G401 (cell line): ENCODE results near the gene NFKBIE. TPM values are rescaled to one million over a fixed set of nuclear protein-coding genes. Genes with fewer than 3 reads are reported as not detected.

Experiments
- DNase-seq: peaks from one replicate; pipeline ENCODE4 v3.0.0-alpha.2; 2015; ENCODE audit warnings: low spot score
- in situ Hi-C: cut with HindIII; loops from 2 replicates; pipeline ENCODE4 v1.10.0; 2016; ENCODE audit warnings: low sequenced_read_pairs, mixed read lengths
- total RNA-seq: library from RNA; depleted of rRNA; stranded (reverse); fragments of >200 nt; shearing (Covaris generic); gene quantifications from 2 replicates; pipeline ENCODE4 v1.2.3, GENCODE V29; 2014; rRNA removed

NFKBIE gene
- total RNA-seq, 1 experiment from 2014 or later = 27.7 TPM

DNA sequence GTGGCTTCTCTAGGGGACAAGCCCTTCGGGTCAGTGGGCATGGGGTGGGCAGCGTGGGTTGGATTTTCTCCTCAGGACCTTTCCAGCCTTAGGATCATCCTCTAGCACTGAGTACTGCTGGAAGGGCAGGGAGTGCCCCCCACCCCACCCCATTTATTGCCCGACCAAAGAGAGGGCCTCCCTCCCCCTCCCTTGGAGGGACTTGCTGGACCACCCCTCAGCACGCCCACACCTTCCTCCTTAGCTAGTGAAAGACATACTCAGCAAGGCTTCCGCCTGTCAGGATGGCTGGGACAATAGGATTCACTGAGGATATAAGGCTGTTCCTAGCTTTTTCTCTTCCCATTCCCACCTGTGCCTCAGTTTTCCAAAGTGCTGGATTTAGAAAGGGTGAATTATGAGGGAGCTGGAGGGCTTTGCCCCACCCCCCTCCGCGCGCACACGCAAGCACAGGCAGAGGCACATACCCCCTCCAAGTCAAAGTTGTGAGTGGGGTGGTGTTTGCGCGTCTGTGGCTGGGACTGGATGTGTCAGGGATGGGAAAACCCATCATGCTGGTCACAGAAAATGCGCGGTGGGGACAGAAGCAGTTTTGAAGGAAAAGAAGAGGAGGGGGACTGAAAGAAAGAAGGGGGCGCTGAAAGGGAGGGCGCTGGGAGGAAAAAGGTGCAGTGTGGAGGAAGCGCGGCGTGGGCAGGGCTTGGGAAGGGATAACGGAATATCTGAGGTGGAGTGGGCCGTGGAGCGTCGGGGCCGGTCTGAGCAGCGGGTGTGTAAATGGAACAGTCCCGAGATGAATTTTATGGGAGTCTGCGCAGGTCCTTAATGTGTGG, 42.6 kb downstream of the NFKBIE start:
- in situ Hi-C loops = no loop called here
- DNase-seq = peak; percentile 59

DNA sequence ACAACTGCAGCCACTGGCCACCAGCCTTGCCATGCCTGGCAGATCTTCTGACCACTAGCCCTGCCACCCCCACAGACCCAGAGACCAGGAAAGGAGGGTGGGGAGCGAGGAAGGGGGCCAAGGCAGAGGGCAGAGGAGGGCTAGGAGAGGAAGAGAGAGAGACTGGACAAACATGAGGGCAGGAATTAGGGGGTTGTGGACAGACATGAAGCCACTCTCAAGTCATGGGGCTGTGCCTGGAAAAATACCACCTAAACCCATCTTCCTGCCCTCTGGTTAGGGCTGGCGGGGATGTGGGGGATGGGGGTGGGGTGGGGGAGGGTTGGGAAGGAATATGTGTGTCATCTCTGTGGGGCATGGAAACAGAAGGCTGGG, 43.4 kb downstream of the NFKBIE start:
- DNase-seq = no peak
- in situ Hi-C loops = no loop called here

DNA sequence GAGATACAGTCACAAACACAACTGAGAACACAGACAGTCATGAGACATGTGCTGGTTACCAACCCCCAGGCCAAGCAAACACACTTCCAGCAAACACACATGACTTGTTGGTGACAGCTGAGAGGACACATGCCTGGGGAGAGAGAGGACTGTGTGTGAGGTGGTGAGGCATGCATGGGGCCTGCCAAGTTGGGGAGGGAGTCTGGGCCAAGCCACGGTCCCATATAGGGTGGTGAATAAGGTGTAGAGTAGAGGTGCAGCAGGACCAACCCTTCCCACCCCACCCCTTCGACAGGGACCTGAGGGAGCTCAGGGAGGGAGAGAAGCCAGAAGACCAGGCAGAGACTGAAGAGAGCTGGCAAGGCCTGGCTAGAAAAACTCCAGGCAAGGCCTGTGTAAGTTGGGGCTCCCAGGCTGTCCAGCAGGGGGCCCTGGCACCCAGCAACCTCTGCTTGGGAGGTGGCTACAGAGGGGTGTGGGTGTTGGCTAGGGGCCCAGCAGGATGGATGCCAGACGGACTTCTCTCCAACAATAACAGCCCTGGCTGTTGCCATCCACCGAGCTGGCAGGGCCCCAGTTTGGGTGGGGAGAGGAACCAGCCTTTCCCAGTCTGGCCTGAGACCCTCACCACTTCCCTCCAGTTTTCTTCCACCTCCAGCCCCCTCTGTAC, 43.9 kb downstream of the NFKBIE start:
- DNase-seq = peak; percentile 59
- in situ Hi-C loops = no loop called here

DNA sequence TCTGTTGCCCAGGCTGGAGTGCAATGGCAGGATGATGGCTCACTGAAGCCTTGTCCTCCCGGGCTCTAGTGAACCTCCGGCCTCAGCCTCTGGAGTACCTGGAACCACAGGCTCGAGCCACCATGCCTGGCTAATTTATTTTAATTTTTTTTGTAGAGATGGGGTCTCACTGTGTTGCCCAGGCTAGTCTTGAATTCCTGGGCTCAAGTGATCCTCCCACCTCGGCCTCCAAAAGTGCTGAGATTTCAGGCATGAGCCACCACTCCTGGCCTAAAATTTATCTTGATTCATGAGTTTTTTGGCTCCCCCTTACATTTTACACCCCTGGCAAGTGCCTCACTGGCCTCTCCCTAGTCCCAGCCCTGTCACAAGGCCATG, 44.4 kb downstream of the NFKBIE start:
- in situ Hi-C loops = no loop called here

DNA sequence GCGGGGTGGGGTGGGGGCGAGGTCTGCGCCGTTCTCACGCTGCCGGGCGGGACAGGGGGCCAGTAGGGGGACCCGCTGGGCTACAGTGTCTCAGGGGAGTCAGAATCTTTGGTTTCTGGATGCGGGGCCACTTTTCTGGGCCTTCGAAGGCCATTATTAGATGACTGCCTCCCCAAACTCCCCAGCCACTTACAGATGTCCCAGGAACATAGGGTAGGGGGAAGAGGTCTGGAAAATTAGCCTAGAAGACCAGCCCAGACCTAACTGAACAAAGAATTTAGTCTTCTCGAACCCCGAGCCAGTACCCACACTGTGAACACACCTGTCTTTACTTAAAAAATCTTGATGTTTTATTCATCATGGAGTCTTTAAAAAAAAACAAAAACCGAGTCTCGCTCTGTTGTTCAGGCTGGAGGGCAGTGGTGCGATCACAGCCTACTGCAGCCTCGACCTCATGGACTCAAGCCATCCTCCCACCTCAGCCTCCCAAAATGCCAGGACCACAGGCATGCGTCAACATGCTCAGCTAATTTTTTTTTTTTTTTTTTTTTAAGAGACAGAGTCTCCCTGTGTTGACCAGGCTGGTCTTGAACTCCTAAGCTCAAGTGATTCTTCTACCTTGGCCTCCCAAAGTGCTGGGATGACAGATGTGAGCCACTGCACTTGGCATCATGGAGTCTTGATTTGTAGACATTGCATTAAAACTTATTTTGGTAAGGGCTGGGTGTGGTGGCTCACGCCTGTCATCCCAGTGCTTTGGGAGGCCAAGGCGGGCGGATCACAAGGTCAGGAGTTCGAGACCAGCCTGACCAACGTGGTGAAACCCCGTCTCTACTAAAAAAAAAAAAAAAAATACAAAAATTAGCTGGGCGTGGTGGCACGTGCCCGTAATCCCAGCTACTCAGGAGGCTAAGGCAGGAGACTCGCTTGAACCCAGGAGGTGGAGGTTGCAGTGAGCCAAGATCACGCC, 45.3 kb downstream of the NFKBIE start:
- in situ Hi-C loops = no loop called here
- no peak for DNase-seq

More for the DNA sequence above, 44.4 kb downstream of the NFKBIE start:
- DNase-seq = no peak

DNA sequence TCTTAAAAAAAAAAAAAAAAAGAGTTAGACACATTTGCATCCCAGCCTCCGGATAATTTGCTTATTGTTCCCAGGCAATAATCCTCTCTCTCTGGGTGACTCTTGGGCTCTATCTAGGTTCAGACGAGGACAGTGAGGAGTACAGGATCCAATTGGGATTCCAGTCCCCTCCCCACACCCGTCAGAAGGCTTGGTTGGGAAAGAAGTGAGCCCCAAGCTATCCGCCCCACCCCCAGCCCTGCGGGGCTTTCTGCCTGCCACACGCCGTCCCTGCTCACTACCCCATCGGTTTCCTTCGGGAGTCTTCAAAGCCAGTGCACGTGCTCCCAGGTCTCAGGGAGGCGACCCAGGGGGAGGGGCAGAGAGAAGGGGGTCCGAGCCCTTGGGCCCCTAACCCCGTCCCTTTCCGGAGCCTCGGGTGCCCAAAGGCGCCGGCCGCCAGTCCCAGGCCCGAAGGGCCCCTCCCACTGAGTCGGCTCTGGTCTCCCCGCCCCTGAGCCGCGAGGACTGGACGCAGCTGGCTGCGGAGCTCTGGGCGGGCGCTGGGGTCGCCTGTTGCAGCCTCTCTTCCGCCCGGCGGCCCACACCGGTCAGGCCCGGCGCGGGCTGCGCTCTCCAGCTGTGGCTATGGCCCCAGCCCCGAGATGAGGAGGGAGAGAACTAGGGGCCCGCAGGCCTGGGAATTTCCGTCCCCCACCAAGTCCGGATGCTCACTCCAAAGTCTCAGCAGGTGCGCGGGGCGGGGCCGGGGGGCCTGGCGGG, 46.1 kb downstream of the NFKBIE start:
- in situ Hi-C loops = no loop called here
- peak; percentile 26 for DNase-seq

DNA sequence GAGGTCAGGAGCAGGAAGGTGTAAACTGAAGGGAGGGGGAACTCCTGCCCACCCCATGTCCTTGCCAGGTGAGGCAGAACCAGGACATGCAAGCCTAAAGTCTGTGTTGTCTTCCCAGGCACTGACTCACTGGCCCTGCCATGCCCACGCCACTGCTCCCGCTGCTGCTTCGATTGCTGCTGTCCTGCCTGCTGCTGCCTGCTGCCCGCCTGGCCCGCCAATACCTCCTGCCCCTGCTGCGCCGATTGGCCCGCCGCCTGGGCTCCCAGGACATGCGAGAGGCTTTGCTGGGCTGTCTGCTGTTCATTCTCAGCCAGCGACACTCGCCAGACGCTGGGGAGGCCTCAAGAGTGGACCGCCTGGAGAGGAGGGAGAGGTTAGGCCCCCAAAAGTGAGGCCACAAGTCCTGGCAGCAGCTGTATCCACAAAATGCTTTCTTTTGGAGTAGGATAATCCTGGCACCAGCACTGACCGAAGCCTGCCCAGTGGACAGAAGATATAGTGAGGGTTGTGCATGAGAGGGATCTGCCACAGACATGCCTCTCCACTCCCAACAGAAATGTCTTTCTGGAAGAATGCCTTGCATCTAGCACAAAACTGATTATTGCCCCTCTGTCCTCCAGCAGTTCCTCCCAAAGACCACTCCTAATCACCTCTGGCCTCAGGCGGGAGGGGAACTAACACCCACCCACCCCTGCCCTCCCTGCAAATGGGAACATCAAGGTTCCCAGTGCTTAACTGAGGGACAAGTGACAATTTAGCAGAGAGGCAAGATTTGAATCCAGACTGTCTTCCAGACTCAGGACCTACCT, 47.8 kb downstream of the NFKBIE start:
- DNase-seq = peak; percentile 80
- in situ Hi-C loops = no loop called here

DNA sequence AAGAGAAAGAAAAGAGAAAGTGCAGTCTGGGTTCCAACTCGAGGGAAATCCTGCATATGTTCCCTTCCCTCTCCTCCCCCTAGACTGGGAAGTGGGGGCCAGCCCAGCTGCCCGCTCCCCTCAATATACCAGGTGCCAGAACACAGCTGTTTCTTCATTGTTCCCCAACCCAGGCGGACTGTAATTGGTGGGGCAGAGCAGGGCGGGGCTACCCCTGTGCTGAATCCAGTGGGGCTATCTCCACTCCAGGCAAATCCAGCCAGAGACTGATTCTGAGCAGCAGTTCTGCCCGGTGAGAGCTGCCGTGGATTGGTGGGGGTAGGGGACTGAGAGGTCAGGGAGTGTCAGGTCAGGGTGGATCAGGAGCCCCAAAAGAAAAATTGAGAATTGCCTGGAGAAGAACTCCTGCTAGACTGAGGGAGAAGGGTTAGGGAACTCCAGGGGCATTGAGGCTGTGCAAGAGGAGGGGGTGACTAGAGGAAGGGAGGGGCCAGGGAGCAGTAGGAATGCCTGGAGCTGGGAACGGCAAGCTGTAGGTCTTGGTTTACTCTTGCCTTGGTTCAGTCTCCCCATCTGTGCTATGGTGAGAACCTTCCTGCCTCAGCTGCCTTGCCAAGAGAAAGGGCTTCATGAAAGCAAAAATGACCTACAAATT, 48.5 kb downstream of the NFKBIE start, which contains the start of gene MYMX:
MYMX (plus strand) TSS at position 250 of the 655 bp plus-strand sequence. CDS start 546 bp downstream, outside the sequence.
- DNase-seq = no peak
- in situ Hi-C loops = no loop called here

DNA sequence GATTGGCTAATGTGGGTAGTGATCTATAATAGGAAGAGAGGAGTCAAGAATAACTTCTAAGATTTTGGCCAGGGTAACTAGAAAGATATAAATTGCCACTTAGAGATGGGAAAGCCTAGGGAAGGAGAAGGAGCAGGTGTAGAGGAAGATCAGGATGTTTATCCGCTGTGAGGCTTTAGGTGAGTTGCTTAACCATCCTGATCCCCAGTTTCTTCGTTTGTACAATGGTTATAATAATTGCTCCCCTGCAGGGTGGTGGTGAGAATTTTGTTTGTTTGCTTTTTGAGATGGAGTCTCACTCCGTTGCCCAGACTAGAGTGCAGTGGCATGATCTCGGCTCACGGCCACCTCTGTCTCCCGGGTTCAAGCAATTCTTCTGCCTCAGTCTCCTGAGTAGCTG, 51.0 kb downstream of the NFKBIE start:
- in situ Hi-C loops = no loop called here
- DNase-seq = no peak

DNA sequence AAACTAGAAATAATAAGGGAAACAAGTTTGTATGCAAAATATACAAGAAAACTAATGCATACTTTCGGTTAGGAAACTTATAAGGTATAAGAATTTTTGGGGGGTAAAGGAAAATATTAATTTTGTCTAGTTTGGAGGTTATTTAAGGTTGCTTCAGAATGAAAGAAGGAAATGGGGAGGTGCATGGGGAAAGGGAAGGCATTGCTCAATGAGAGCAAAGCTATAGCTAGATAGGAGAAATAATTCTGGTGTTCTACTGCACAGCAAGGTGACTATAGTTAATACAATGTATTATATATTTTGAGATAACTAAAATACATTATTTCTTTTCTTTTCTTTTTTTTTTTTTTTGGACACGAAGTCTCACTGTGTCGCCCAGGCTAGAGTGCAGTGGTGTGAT, 54.1 kb downstream of the NFKBIE start:
- in situ Hi-C loops = no loop called here
- no peak for DNase-seq

Other genes starting within 250 kb of the NFKBIE start
- 76.4 and 82.1 TPM in 2 replicates for gene MRPL14, start 138.1 kb downstream of the NFKBIE start, total RNA-seq
- 7.3 and 10.0 TPM in 2 replicates for gene TMEM63B, start 138.0 kb downstream of the NFKBIE start, total RNA-seq
- not detected in 2 replicates for gene CAPN11, start 106.7 kb downstream of the NFKBIE start, total RNA-seq
- 0.43 and 8.3 TPM in 2 replicates for gene MYMX, start 48.6 kb downstream of the NFKBIE start, total RNA-seq
- gene SLC29A1, start 42.0 kb downstream of the NFKBIE start, total RNA-seq = 40.1 and 46.1 TPM in 2 replicates
- gene HSP90AB1, start 18.4 kb downstream of the NFKBIE start, total RNA-seq = 1,050 and 1,370 TPM in 2 replicates
- gene SLC35B2, start 8.0 kb downstream of the NFKBIE start, total RNA-seq = 73.4 and 80.4 TPM in 2 replicates
- gene TMEM151B, start 4.9 kb upstream of the NFKBIE start, total RNA-seq = 14.3 and 14.6 TPM in 2 replicates
- 33.8 and 41.5 TPM in 2 replicates for gene AARS2, start 47.8 kb upstream of the NFKBIE start, total RNA-seq
- gene SPATS1, start 77.1 kb upstream of the NFKBIE start, total RNA-seq = 8.4 and 10.1 TPM in 2 replicates
- 18.6 and 32.5 TPM in 2 replicates for gene CDC5L, start 122.2 kb upstream of the NFKBIE start, total RNA-seq